ENCODE measurements around the gene XKR7. TPM values are rescaled to one million over a fixed set of nuclear protein-coding genes. Genes with fewer than 3 reads are reported as not detected.

Gene XKR7
- total RNA-seq, 2 donors from 2014 or later = not detected

- intact Hi-C loops (cut with DNase I) = no loop called here
These were observed 2.0 kb downstream of the XKR7 start for GRCh38 chr20:31969991-31970390.

GRCh38 chr20:31972471-31973021 lies 4.6 kb downstream of the XKR7 start:
- no peak for DNase-seq
- no peak for ATAC-seq
- intact Hi-C loops (cut with DNase I) = no loop called here

More at GRCh38 chr20:31969991-31970390, 2.0 kb downstream of the XKR7 start:
- no peak for DNase-seq
- no peak for ATAC-seq

- DNase-seq (no peak), ATAC-seq (no peak)
- intact Hi-C loops (cut with DNase I) = no loop called here
These were observed 6.3 kb downstream of the XKR7 start for GRCh38 chr20:31974296-31974695.

- ATAC-seq (no peak), DNase-seq (no peak)
- intact Hi-C loops (cut with DNase I) = no loop called here
These were observed 7.1 kb downstream of the XKR7 start for GRCh38 chr20:31974951-31975487.

GRCh38 chr20:31975874-31976273 lies 7.9 kb downstream of the XKR7 start:
- no peak for DNase-seq
- intact Hi-C loops (cut with DNase I) = no loop called here
- no peak for ATAC-seq

- DNase-seq = no peak
- intact Hi-C loops (cut with DNase I) = no loop called here
- ATAC-seq = no peak
These were observed 9.1 kb downstream of the XKR7 start for GRCh38 chr20:31977080-31977479.

- intact Hi-C loops (cut with DNase I) = no loop called here
- no peak for ATAC-seq
- no peak for DNase-seq
These were observed 11.9 kb downstream of the XKR7 start for GRCh38 chr20:31979713-31980426.

- no peak for DNase-seq
- ATAC-seq = no peak
- intact Hi-C loops (cut with DNase I) = no loop called here
These were observed 13.8 kb downstream of the XKR7 start for GRCh38 chr20:31981784-31982183.

GRCh38 chr20:31984981-31985471 lies 17.1 kb downstream of the XKR7 start:
- no peak for ATAC-seq
- DNase-seq = no peak
- intact Hi-C loops (cut with DNase I) = no loop called here

GRCh38 chr20:31987744-31988143 lies 19.8 kb downstream of the XKR7 start:
- DNase-seq (no peak), ATAC-seq (no peak)
- intact Hi-C loops (cut with DNase I) = no loop called here

- intact Hi-C loops (cut with DNase I) = no loop called here
- DNase-seq (no peak), ATAC-seq (no peak)
These were observed 20.6 kb downstream of the XKR7 start for GRCh38 chr20:31988430-31989015.

- DNase-seq (no peak), ATAC-seq (peak; percentile 53 to 77)
- intact Hi-C loops (cut with DNase I) = no loop called here
These were observed 21.2 kb downstream of the XKR7 start for GRCh38 chr20:31989030-31989645.

GRCh38 chr20:31990641-31991338 lies 22.8 kb downstream of the XKR7 start:
- no peak for ATAC-seq

GRCh38 chr20:31991339-31991705 lies 23.4 kb downstream of the XKR7 start:
- intact Hi-C loops (cut with DNase I) = no loop called here
- ATAC-seq = no peak
- DNase-seq = no peak

More at GRCh38 chr20:31990641-31991338, 22.8 kb downstream of the XKR7 start:
- intact Hi-C loops (cut with DNase I) = no loop called here
- no peak for DNase-seq

- intact Hi-C loops (cut with DNase I) = no loop called here
- no peak for DNase-seq
- no peak for ATAC-seq
These were observed 24.1 kb downstream of the XKR7 start for GRCh38 chr20:31992086-31992485.

- ATAC-seq (no peak), DNase-seq (no peak)
- intact Hi-C loops (cut with DNase I) = no loop called here
These were observed 29.0 kb downstream of the XKR7 start for GRCh38 chr20:31996996-31997395.

GRCh38 chr20:31998246-31998645 lies 30.3 kb downstream of the XKR7 start:
- no peak for DNase-seq
- ATAC-seq = no peak
- intact Hi-C loops (cut with DNase I) = no loop called here

GRCh38 chr20:32003325-32003724 lies 35.4 kb downstream of the XKR7 start:
- intact Hi-C loops (cut with DNase I) = no loop called here
- ATAC-seq (no peak), DNase-seq (no peak)

GRCh38 chr20:32004963-32005362 lies 37.0 kb downstream of the XKR7 start:
- intact Hi-C loops (cut with DNase I) = no loop called here
- DNase-seq = no peak

More at GRCh38 chr20:32004963-32005362, 37.0 kb downstream of the XKR7 start:
- ATAC-seq = no peak

All from left cardiac atrium (tissue), 4 donors.